GM19035 (cell line): ENCODE measurements around the gene TMOD2.
A peak's percentile ranks its signal among the peaks of the same experiment; 100 is the strongest.

Source experiments
- ATAC-seq: cut with Tn5 transposase; IDR thresholded peaks from one replicate; pipeline ENCODE4 v1.9.1; 2021; ENCODE audit not compliant: unreplicated experiment

TMOD2 gene

DNA sequence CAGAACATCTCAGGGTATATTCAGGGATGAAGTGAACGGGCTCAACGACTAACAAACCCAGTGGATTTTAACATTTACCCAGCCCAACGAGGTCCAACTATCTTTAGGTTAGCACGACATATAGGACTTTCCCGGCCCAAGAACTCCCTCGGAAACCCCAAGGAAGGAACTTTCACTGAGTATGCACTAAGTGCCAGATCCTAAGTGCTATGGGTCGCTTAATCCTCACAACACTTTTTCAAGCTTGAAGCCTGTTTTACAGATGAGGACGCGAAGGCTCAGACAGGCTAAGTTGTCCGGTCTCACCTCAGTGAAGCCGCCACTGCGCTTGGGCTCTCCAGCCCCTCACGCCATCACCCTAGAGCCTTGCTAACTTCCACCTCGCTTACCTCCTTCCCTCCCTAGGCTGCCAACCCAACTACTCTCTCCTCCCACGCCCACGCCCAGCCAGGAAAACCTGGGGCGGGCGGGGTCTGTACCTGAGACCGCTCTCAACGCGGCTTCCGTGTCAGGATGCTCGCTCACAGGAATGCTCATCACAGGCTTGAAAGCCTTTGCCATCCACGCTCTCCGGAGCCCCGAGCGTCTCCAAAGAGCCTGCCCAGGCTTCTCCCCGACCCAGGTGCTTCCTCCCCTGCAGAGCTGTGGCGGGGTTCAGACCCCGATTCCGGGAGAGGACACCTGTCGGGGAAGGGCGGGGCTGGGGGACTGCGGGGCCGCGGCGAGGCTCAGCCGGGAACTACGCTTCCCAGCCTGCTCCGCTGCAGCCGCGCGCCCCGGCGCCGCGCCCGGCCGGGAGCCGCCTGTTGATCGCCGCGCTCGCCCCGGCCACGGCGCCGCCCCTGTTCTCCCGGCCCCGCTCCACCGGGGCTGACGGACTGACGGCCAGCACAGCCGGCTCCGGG, at the start of gene TMOD2:
TSS of gene TMOD2 (plus strand) at position 806 of the 905 bp plus-strand sequence. CDS start 14,845 bp downstream, outside the sequence.
- peak; percentile 81 for ATAC-seq

DNA sequence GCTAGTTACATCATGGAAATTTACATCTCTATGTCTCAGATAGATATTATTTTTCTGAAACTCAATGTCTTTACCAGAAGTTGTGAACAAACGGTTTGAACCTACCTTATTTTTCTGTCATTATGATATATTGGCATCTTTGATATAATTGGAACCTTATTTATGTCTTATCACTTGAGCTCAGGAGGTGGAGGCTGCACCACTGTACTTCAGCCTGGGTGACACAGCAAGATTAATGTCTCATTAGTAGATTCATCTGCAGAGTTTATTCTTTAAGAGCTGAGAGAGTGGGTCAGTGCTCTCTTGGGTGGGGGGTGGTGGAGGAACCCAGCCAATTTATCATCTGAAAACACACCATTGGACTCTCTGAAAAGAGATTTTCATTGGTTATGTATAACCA, 48.7 kb upstream of the TMOD2 start:
- no peak for ATAC-seq

- no peak for ATAC-seq
Measured at GRCh38 chr15:51706291-51706690, 45.1 kb upstream of the TMOD2 start.

DNA sequence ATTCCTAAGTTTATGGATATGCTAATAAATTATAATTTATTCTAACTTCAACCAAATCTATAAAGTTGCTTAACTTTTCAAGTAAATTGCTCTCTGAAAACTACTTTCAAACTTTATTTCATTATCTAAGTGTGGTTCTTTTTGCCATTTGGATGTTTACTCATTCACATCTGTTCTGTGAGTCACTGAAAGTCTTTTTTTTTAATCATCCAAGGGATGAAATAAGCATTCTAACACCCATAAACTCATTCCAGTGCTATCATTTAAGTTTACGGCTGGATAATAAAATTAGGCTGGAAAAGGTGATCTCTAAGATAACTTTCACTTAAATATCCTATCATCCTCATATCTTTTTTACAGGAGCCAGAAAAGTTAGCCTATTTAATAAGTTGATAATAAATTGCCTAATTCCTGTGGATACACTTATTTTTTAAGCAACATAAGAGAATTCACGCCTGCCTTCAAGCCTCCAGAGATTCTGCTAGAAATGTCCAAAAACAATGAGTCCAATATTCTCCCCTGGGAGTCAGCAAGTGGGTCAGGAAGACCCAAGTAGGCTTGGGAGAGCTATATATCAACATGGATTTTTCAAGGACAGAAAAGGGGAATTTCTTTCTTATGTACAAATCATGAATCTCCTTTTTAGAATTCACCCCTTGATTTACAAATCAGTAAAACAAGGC, 44.3 kb upstream of the TMOD2 start:
- no peak for ATAC-seq

- no peak for ATAC-seq
Measured at GRCh38 chr15:51708013-51708412, 43.4 kb upstream of the TMOD2 start.

GRCh38 chr15:51709031-51709430, 42.4 kb upstream of the TMOD2 start:
- ATAC-seq: no peak

DNA sequence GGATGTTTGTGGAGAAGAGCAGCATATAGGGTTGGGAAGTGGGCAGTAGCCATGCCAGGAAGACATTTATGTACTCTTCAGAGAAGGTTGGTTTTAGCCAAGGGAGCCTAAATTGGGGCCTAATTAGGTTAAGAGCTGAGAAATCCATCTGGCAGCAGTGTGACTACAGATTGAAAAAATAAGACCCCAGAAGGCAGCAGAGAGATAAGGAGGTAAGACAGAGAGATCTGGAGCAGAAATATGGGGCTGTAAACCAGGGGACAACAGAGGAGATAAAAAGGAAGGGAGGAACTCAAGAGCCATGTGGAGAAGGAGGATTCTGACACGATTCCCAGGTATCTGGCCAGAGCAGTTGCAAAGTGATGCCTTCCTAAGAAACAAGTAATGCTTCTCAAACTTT, 37.2 kb upstream of the TMOD2 start:
- no peak for ATAC-seq

GRCh38 chr15:51714911-51715310, 36.5 kb upstream of the TMOD2 start:
- ATAC-seq: no peak

DNA sequence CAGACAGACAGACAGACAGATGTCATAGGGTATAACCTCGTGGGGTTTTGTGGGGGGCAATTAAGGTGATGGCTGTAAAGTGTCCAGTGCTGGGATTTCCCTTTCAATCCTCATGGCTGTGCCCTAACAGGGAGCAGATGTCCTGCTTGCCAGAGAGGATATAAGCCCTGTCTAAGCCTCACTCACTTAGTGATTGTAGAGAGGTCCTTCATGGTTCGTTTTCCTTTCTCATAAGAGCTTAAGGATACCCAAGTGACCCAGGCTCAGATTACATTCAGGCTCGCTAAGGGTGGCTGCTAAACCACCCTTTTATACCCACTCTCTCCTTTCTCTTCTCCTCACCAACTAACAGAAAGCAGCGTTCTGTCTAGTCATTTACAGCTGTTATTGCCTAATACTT, 33.2 kb upstream of the TMOD2 start:
- no peak for ATAC-seq

GRCh38 chr15:51718746-51719145, 32.7 kb upstream of the TMOD2 start:
- ATAC-seq: no peak

- no peak for ATAC-seq
Measured at GRCh38 chr15:51720201-51720995, 31.0 kb upstream of the TMOD2 start.

DNA sequence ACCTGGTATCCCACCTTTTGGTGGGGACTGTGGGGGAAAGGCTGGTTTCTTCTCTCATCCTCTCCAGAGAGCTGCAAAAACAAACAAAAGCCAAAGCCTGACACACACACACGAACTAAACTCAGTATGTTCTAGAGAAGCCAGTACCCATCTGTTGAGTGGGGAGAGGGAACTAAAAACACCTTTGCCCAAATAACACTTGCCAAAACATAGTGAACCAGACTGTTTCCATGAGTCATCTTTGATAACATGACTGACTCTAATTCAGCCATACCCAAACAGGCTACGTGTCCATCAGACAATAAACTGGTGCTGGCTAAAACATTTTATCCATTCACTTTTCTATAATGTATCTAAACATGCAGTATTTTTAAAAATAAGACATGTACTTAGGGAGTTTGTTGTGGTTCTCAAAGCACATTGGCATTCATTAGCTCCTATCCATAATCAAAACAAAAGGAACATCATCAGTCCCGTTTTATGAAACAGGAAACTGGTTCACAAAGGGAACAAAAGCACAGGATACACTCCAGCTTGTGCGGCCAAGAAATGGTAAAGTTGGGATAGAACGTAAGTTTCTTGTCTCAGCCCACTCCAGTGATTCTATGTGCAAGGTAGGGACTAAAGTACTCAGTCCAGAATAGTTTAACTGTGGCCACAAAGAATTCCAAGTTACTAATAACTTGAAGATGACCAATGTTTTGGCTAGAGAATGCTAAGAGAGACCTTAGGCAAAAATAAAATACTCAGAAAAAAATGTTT, 30.0 kb upstream of the TMOD2 start:
- ATAC-seq: no peak

DNA sequence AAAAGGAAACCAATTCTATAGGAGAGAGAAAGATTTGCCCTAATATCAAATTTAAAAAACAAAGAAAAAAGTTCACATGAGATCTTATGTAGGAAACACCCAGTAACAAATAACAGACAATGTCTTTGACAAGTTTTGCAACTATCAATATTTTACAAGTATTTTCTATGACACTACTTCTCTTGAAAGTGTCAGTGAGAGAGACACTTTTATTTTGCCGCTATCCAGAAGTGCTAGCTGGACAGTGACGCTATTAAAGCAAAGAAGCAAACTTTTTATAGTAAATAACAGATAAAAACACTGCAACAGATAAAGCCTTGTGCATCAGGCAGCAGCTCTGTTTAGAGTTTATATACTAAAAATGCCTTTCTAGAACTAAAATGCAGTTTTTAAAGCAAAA, 27.2 kb upstream of the TMOD2 start:
- no peak for ATAC-seq

DNA sequence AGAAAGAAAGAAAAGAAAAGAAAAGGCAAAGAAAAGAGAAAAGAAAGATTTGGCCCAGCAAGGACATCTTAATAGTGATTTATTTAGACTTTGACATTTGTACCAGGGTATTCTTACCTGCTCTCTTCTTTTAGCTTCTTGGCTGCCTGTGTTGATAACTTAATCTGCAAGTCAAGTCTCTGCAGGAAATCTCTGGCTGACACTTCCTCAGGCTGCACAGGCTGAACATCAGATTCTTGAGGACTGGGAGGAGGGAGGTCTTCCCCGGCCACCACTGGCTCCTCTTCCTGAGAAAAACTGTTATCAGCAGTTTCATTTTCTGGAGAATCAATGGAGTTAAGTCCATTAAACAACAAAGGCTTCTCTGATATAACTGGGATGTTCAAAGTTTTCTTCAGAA, 26.7 kb upstream of the TMOD2 start:
- ATAC-seq: no peak

DNA sequence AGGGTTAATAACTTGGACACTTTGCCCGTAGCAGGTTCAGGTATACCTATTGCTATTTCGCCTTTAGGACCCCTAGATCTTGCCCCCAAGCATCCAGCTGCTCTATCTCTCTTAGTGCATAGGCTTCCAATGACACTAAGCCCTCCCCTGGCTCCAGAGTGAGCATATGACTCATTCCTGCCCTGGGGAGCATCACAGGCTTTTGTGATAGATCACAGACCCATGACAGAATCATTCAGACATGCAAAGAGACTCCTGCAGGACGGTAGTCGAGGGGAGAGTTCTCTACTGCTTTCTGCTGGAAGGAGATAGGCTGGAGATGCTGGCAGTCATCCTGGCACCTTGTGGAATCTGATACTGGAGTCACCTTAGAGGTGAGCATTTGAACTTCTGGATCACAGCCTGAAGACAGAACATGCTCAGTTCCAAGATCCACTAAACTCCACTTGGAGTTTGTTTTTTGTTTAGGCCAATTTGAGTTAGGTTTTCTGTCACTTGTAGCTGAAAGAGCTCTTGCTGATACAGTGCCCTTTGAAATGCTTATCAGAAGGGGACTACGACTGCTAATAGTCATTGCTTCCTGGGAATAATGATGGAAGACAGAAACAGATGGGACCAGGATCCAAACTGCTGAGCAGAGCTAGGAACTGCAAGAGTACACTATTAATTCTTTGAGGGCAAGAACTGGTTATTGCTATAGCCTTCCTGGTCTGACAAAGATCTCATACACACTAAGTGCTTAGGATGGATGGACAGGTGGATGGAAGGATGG, 24.9 kb upstream of the TMOD2 start:
- ATAC-seq: peak; percentile 65

DNA sequence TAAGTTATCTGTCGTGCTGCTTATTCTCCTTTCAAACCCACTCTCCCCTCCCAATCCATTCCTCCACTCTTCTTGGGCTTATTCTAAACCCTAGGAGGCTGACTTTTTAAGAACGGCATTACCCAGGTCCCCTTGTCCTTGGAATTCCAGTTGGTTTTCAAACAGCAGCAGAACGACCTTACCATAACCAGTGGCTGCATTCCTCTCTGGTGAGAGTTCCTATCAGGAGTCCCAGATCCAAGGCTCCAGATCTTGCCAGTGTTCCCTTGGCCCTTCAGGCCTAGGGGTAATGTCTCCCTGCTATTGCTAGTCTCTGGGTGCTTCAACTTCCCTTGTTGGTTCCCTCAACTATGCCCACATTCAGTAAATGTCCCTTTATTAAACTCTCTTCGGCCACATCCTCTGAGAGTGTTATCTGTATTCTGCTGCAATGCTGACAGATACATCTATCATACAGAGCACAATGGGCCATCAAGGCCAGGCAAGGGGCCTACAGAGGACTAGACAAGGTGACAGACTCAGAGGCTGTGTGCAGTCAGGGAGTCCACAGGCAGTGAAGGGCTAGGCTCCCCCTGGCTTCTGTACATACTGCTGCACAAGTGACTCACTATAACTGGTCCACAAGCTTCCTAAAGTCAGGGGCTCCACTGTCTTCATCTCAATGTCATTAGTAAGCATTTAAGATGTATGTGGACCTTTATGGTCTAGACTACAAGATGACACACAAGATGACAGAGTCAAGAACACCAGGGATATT, 24.1 kb upstream of the TMOD2 start:
- no peak for ATAC-seq

DNA sequence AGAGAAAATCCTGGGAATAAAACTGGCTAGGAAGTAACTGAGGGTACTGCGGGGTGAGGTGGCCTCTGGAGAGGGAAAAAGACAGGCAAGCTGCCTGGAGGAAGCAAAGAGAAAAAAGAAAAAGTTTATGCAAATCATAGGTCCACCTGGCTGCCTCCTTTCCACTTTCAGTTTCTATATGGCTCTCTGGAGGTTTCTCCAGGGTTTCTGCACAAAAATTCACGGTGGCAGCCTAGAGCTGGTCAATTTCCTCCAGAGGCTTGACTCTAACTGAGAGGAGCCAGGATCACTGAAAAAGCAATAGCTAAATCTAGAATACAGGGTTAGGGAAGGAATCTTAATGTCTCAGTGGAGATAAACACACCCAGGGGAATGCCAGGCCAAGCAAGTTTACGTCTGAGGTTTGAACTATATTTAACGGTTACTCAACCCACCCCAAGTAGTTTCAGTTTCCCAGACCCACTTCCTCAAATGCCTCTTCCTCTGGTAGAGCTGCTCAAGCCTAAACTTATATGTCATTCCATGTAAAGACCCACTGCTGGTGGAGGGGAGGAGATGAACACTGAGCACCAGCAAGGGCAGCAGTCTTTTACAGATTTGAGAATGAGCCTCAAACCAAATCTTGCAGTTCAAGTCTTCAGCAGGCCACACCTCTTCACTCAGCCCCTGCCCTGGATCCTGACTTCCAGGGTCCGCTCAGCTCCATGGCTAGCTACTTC, 19.7 kb upstream of the TMOD2 start:
- ATAC-seq: peak; percentile 73

DNA sequence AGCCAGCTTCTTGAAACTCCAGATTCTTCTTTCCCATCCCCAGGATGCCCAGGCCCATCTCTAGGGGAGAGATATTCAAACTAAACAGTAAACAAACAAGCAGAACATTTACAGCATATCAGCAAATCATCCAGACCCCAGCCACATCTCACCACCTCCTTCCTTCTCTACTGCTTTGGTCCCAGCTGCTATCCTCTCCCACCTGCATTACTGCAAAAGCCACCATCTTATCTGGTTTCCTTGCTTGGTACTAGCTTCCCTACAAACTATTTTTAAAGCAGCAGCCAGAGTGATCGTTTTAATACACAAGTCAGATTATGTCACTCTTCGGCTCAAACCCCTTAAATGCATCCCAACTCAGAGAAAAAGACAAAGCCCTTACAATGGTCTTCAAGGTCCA, 18.8 kb upstream of the TMOD2 start:
- no peak for ATAC-seq
